HCT116 (cell line): ENCODE data around the gene ZBTB7B. TPM values are rescaled to one million over a fixed set of nuclear protein-coding genes. Genes with fewer than 3 reads are reported as not detected.
A peak's percentile ranks its signal among the peaks of the same experiment; 100 is the strongest.

Source experiments
- ATAC-seq: fragments of 200-7000 bp; cut with Tn5 transposase; 2 replicates; pipeline ENCODE4 v1.9.1; 2020; ENCODE audit warnings: mild to moderate bottlenecking, moderate library complexity
- BruUV-seq: library from RNA; stranded (reverse); fragments of 400-500 nt; replicated peaks from 2 replicates; lab custom pipeline; 2021; lab: Mats Ljungman, UMichigan
- CTCF ChIA-PET: fragments of 300-600 bp; sonication (Branson Sonifier 250); formaldehyde crosslinking; loops from one replicate; lab custom pipeline; 2021; ENCODE audit warnings: antibody characterized with exemption; lab: Charles Lee
- POLR2A ChIA-PET: fragments of 300-600, 350-600 bp; sonication (Branson Sonifier 250); formaldehyde crosslinking; loops from one replicate; lab custom pipeline; 2021; ENCODE audit warnings: antibody characterized with exemption; lab: Charles Lee
- RAD21 ChIA-PET, 2 experiments: fragments of 300-600 bp; sonication (Branson Sonifier 250); formaldehyde crosslinking; loops; one replicate each; lab custom pipeline; 2023; ENCODE audit warnings: low total read pairs in 2 of 2; ENCODE audit not compliant: uncharacterized antibody in 2 of 2, unreplicated experiment in 2 of 2, low non-redundant PET in 1 of 2; lab: Charles Lee
- DNase-seq: peaks from one replicate; pipeline ENCODE4 v3.0.0-alpha.2; 2010; ENCODE audit warnings: low read depth, low spot score
- H2AFZ ChIP-seq: fragments of 200-600 bp; shearing (Covaris generic), sonication (generic); 2 replicates; pipeline ENCODE4 v1.6.1; 2017; ENCODE audit warnings: low read depth, mixed run types, mixed read lengths, antibody characterized with exemption, low read length; ENCODE audit not compliant: poor library complexity, severe bottlenecking
- H3K27ac ChIP-seq: 2 replicates; pipeline ENCODE4 v1.5.1; 2012; ENCODE audit warnings: low read depth, low read length
- H3K27me3 ChIP-seq: fragments of 200-600 bp; sonication (generic); 2 replicates; pipeline ENCODE4 v1.6.1; 2016; ENCODE audit warnings: mixed run types, low read length, mixed read lengths; ENCODE audit not compliant: insufficient read depth
- H3K36me3 ChIP-seq, 2 experiments: fragments of 200-500 bp in 1 of 2; fragments of 200-600 bp in 1 of 2; sonication (Bioruptor generic) in 1 of 2; sonication (generic) in 1 of 2; 2 replicates each; pipeline versions ENCODE4 v1.5.1 to v1.6.1; 2014 to 2016; ENCODE audit warnings: low read length in 2 of 2, inconsistent platforms in 1 of 2, mixed read lengths in 1 of 2, mixed run types in 1 of 2; ENCODE audit not compliant: insufficient read depth in 2 of 2, control insufficient read depth in 1 of 2
- H3K4me1 ChIP-seq, 2 experiments: fragments of 200-600 bp in 1 of 2; sonication (generic) in 1 of 2; 2 replicates each; pipeline versions ENCODE4 v1.5.1 to v1.6.1; 2012 to 2017; ENCODE audit warnings: low read length in 2 of 2, inconsistent platforms in 1 of 2, mild to moderate bottlenecking in 1 of 2, mixed read lengths in 1 of 2, mixed run types in 1 of 2, moderate library complexity in 1 of 2; ENCODE audit not compliant: insufficient read depth in 2 of 2, control insufficient read depth in 1 of 2
- H3K4me2 ChIP-seq: fragments of 200-600 bp; sonication (generic); 2 replicates; pipeline ENCODE4 v1.6.1; 2017; ENCODE audit warnings: mixed run types, low read length, mixed read lengths
- H3K4me3 ChIP-seq, 2 experiments: fragments of 200-600 bp in 1 of 2; sonication (generic) in 1 of 2; replicated peaks in 1 of 2; 2 replicates each; pipeline ENCODE4 v1.5.1; 2011 to 2016; ENCODE audit warnings: low read length in 2 of 2, control low read depth in 1 of 2, low read depth in 1 of 2, mild to moderate bottlenecking in 1 of 2, mixed read lengths in 1 of 2, mixed run types in 1 of 2
- H3K79me2 ChIP-seq: fragments of 200-600 bp; sonication (generic); 2 replicates; pipeline ENCODE4 v1.6.1; 2017; ENCODE audit warnings: mild to moderate bottlenecking, mixed run types, low read length, moderate library complexity, mixed read lengths; ENCODE audit not compliant: insufficient read depth
- H3K9ac ChIP-seq: fragments of 200-600 bp; sonication (generic); 2 replicates; pipeline ENCODE4 v1.6.1; 2016; ENCODE audit warnings: low read length, mixed read lengths
- H3K9me2 ChIP-seq: fragments of 200-600 bp; sonication (generic), shearing (Covaris generic); 2 replicates; pipeline ENCODE4 v1.6.1; 2017; ENCODE audit warnings: mixed run types, mild to moderate bottlenecking, moderate library complexity; ENCODE audit not compliant: insufficient read depth
- H3K9me3 ChIP-seq, 2 experiments: fragments of 200-500 bp in 1 of 2; fragments of 200-600 bp in 1 of 2; sonication (Bioruptor generic) in 1 of 2; sonication (generic) in 1 of 2; 2 replicates each; pipeline ENCODE4 v1.6.1; 2014 to 2017; ENCODE audit warnings: low read length in 2 of 2, mixed read lengths in 2 of 2, inconsistent platforms in 1 of 2, low read depth in 1 of 2, mild to moderate bottlenecking in 1 of 2, mixed run types in 1 of 2, moderate library complexity in 1 of 2; ENCODE audit not compliant: control insufficient read depth in 1 of 2, insufficient read depth in 1 of 2
- H4K20me1 ChIP-seq: fragments of 200-600 bp; sonication (generic), shearing (Covaris generic); 2 replicates; pipeline ENCODE4 v1.6.1; 2017; ENCODE audit warnings: mixed run types, mild to moderate bottlenecking, moderate library complexity; ENCODE audit not compliant: insufficient read depth
- CBX3 ChIP-seq: IDR thresholded peaks from 2 replicates; pipeline ENCODE4 v1.6.1; 2012; ENCODE audit warnings: low read depth
- EZH2phosphoT487 ChIP-seq: fragments of 200-600 bp; IDR thresholded peaks from 2 replicates; pipeline ENCODE4 v1.6.1; 2018; ENCODE audit warnings: antibody characterized with exemption, borderline replicate concordance
- POLR2A ChIP-seq: IDR thresholded peaks from 2 replicates; pipeline ENCODE4 v1.7.0; 2011; ENCODE audit warnings: borderline replicate concordance; ENCODE audit not compliant: insufficient read depth, insufficient read length; ENCODE audit errors: extremely low read depth
- POLR2AphosphoS5 ChIP-seq: IDR thresholded peaks from 2 replicates; pipeline ENCODE4 v1.6.1; 2011; ENCODE audit warnings: mild to moderate bottlenecking, low read depth, low read length, moderate library complexity
- SIN3A ChIP-seq: IDR thresholded peaks from 2 replicates; pipeline ENCODE4 v1.6.1; 2012; ENCODE audit warnings: low read depth
- SP1 ChIP-seq: IDR thresholded peaks from 2 replicates; pipeline ENCODE4 v1.6.1; 2012; ENCODE audit warnings: low read depth
- YY1 ChIP-seq: IDR thresholded peaks from 2 replicates; pipeline ENCODE4 v1.6.1; 2011; ENCODE audit warnings: low read length, low read depth, moderate library complexity, mild to moderate bottlenecking; ENCODE audit not compliant: insufficient replicate concordance; ENCODE audit errors: extremely low read depth
- ZFX ChIP-seq: fragments of 450-650 bp; IDR thresholded peaks from 2 replicates; pipeline ENCODE4 v1.6.1; 2017
- intact Hi-C: fragments of 100-400 bp; cut with micrococcal nuclease; formaldehyde crosslinking; loops from 2 replicates; pipeline ENCODE4 v1.10.0; 2022
- total RNA-seq: library from RNA; stranded (reverse); gene quantifications from one replicate; pipeline ENCODE4 v1.2.1, GENCODE V29; 2021; ENCODE audit not compliant: unreplicated experiment
- TF ChIP-seq, protein P1 (sequence below): IDR thresholded peaks from 2 replicates; pipeline ENCODE4 v1.6.1; 2012
- TF ChIP-seq, protein P2 (sequence below): IDR thresholded peaks from 2 replicates; pipeline ENCODE4 v1.6.1; 2011; ENCODE audit warnings: mild to moderate bottlenecking, low read length, moderate library complexity; ENCODE audit not compliant: insufficient replicate concordance; ENCODE audit errors: extremely low read depth
- TF ChIP-seq, protein P3 (sequence below): IDR thresholded peaks from 2 replicates; pipeline ENCODE4 v1.6.1; 2012

ZBTB7B gene
- total RNA-seq, 1 experiment from 2014 or later = 57.0 TPM

DNA sequence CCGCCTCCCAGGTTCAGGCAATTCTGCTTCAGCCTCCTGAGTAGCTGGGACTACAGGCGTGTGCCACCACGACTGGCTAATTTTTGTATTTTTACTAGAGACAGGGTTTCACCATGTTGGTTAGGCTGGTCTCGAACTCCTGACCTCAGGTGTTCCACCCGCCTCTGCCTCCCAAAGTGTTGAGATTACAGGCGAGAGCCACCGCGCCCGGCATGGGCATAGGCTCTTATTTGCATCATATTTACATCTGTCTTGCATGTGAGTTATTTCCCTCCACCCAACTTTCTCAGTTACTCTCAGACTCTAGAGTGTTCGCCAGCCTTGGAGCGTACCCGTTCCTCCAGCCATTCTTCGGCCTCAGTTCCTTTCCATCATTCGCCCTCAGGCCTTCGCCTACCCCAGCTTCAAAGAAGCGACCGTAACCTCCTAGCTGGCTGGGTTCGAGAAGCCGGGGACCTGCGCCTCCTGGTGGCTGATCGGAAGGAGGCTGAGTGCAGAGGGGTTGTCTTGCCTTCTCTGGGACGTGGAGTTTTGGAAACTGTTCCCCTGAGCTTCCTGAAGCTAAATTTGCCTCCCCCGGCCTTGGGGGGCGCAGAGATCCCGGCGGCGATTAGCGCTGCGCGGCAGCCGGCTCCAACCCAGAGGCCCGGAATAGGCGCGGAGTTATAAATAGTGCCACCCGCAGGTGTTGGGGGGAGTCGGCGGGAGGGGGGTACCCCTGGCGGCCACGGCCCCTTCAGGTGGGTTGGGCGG is 3.6 kb upstream of the ZBTB7B start (continued):
- TF ChIP-seq YY1 (peak; percentile 3), POLR2AphosphoS5 (no peak; the same call in 1 of the 2 replicates), EZH2phosphoT487 (no peak), CBX3 (no peak), SIN3A (no peak), SP1 (no peak)
- TF ChIP-seq, protein P1, sequence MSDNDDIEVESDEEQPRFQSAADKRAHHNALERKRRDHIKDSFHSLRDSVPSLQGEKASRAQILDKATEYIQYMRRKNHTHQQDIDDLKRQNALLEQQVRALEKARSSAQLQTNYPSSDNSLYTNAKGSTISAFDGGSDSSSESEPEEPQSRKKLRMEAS = no peak
- TF ChIP-seq, protein P2, sequence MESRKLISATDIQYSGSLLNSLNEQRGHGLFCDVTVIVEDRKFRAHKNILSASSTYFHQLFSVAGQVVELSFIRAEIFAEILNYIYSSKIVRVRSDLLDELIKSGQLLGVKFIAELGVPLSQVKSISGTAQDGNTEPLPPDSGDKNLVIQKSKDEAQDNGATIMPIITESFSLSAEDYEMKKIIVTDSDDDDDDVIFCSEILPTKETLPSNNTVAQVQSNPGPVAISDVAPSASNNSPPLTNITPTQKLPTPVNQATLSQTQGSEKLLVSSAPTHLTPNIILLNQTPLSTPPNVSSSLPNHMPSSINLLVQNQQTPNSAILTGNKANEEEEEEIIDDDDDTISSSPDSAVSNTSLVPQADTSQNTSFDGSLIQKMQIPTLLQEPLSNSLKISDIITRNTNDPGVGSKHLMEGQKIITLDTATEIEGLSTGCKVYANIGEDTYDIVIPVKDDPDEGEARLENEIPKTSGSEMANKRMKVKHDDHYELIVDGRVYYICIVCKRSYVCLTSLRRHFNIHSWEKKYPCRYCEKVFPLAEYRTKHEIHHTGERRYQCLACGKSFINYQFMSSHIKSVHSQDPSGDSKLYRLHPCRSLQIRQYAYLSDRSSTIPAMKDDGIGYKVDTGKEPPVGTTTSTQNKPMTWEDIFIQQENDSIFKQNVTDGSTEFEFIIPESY = no peak

DNA sequence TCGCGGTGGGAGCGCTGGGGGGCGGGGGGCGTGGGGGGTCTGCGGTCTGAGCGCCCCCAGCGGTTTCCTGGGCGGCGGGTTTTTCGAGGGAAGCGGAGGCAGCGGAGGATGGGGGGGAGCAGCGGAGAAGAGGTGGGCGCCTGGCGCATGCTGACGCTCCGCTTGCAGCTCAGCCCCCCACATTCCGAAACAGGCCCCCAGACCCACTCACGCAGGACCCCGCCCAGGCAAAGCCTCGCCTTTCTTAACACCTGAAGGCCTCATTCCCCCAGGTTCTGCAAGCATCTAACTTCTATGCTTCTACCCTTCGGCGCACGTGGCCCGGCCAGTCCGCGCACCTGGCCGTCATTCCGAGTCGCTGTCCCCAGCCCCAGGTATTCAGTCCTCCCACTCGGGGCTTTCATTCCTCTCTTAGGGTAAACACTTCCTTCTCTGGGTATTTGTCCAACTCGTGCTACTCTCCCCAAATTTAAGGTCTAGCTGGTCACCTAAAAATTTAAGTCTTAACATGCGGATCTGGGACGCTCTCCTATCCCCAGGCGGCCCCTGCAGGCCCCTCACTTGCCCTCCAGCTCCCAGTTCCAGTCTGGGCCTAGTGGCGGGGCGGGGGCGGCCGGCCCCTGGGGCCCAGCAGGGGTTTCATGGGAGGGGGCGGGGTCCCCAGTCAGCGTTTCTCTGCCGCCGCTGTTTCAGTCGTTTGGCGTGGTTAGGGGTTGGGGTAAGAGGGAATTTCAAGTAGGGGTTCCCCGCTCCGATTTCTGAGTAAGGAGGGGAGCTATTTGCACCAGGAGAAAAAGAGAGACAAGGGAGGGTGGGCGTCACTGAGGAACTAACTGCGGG is 2.8 kb upstream of the ZBTB7B start:
- Histone ChIP-seq H3K4me1 (peaks cover 28 to 60% of the 10 kb centered on the region in 2 experiments), H3K27me3 (no peaks in the 10 kb centered on the region), H3K9ac (peak overlapping the region; percentile 91), H3K4me2 (peak overlapping the region; percentile 96), H2AFZ (no peak overlapping the region), H3K27ac (peak overlapping the region; percentile 99), H3K79me2 (peaks cover 22% of the 10 kb centered on the region), H3K4me3 (peak overlapping the region; percentile 85 to 98), H3K9me3 (no peaks in the 10 kb centered on the region), H4K20me1 (no peaks in the 10 kb centered on the region), H3K36me3 (no peaks in the 10 kb centered on the region), H3K9me2 (no peaks in the 10 kb centered on the region)
- intact Hi-C loops = loop anchor here (2.0 to 5.0 kb wide), 3 partner anchors 37 to 441 kb away; partner anchors contain the start of genes ADAM15, PYGO2 and UBE2Q1
- TF ChIP-seq YY1 = peak; percentile 2
- TF ChIP-seq POLR2A = peak; percentile 49
- no peak for TF ChIP-seq SP1
- TF ChIP-seq, protein P3, sequence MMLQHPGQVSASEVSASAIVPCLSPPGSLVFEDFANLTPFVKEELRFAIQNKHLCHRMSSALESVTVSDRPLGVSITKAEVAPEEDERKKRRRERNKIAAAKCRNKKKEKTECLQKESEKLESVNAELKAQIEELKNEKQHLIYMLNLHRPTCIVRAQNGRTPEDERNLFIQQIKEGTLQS = no peak
- peak; percentile 34; the same call in 1 of the 2 replicates for TF ChIP-seq POLR2AphosphoS5
- no peak for TF ChIP-seq CBX3
- TF ChIP-seq ZFX = peak; percentile 71; the same call in 1 of the 2 replicates
- POLR2A ChIA-PET = interaction anchor here (0.9 to 2.5 kb wide), 7 partner anchors 12 to 29 kb away, joined by 3 to 22 read pairs (median 4); partner anchors contain the start of genes FLAD1 and SHC1
- RAD21 ChIA-PET = interaction anchor here in 1 of 2 experiments (0.6 to 1.7 kb wide), 3 partner anchors 26 to 39 kb away, joined by 3 to 5 read pairs (median 4); partner anchors contain the start of gene PYGO2
- ATAC-seq (no peak), DNase-seq (no peak)
- CTCF ChIA-PET = interaction anchor here (1.0 to 2.6 kb wide), 19 partner anchors 10 to 555 kb away, joined by 3 to 25 read pairs (median 5); partner anchors contain the start of genes ADAM15, FLAD1, PBXIP1 and PYGO2
- BruUV-seq = TSS peak; percentile 46
